ENCODE measurements around the gene PLEKHM3.

- TF ChIP-seq CTCF (IDR thresholded peaks at IDR 0.05; ENCODE audit: insufficient read depth, low read length, poor library complexity, severe bottlenecking) = no peak
- no peak for TF ChIP-seq EZH2phosphoT487 (conservative IDR thresholded peaks at IDR 0.05; ENCODE audit: low read length)
Observed at GRCh38 chr2:207926989-207927300, 98.4 kb downstream of the PLEKHM3 start.
